NB4 (cell line): ENCODE data around the gene OR51L1.

Source experiments
- POLR2A ChIP-seq: IDR thresholded peaks from 2 replicates; pipeline ENCODE4 v1.6.1; 2011; ENCODE audit warnings: mild to moderate bottlenecking; ENCODE audit not compliant: insufficient read length; ENCODE audit errors: extremely low read depth
- TF ChIP-seq, protein P1 (sequence below): IDR thresholded peaks from 2 replicates; pipeline ENCODE4 v1.6.1; 2011; ENCODE audit warnings: low read depth, low read length
- TF ChIP-seq, protein P2 (sequence below): IDR thresholded peaks from one replicate; pipeline ENCODE4 v1.5.1; 2012; ENCODE audit warnings: low read depth, low read length

DNA sequence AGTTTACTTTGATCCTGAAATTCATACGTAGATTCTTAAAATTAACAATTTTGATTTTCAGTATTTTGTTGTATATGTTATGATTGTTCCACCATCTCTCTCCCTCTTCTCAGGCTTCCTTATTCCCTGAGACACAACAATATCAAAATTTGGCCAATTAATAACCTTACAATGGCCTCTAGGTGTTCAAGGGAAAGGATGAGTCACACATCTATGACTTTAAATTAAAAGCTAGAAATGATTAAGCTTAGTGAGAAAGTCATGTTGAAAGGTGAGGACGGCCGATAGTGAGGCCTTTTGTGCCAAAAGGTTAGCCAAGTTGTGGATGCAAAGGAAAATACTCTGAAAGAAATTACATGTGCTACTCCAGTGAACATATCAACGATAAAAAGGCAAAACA lies 46.2 kb downstream of the OR51L1 start:
- TF ChIP-seq, protein P1, sequence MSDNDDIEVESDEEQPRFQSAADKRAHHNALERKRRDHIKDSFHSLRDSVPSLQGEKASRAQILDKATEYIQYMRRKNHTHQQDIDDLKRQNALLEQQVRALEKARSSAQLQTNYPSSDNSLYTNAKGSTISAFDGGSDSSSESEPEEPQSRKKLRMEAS = no peak
- TF ChIP-seq, protein P2, sequence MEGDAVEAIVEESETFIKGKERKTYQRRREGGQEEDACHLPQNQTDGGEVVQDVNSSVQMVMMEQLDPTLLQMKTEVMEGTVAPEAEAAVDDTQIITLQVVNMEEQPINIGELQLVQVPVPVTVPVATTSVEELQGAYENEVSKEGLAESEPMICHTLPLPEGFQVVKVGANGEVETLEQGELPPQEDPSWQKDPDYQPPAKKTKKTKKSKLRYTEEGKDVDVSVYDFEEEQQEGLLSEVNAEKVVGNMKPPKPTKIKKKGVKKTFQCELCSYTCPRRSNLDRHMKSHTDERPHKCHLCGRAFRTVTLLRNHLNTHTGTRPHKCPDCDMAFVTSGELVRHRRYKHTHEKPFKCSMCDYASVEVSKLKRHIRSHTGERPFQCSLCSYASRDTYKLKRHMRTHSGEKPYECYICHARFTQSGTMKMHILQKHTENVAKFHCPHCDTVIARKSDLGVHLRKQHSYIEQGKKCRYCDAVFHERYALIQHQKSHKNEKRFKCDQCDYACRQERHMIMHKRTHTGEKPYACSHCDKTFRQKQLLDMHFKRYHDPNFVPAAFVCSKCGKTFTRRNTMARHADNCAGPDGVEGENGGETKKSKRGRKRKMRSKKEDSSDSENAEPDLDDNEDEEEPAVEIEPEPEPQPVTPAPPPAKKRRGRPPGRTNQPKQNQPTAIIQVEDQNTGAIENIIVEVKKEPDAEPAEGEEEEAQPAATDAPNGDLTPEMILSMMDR = no peak
- TF ChIP-seq POLR2A = no peak
